GM23248 (cell line): Measurements from ENCODE around the gene ENPEP. TPM values are rescaled to one million over a fixed set of nuclear protein-coding genes. Genes with fewer than 3 reads are reported as not detected.

ENCODE experiments used
- DNase-seq: peaks from one replicate; pipeline ENCODE4 v3.0.0-alpha.2; 2015
- H2AFZ ChIP-seq: fragments of 200-600 bp; sonication (generic); 2 replicates; pipeline ENCODE4 v1.6.1; 2016; ENCODE audit warnings: antibody characterized with exemption
- H3F3A ChIP-seq: fragments of 200-600 bp; sonication (generic); 2 replicates; pipeline ENCODE4 v1.6.1; 2016; ENCODE audit warnings: mild to moderate bottlenecking, antibody characterized with exemption, mixed run types; ENCODE audit not compliant: insufficient read depth
- H3K27ac ChIP-seq: fragments of 200-600 bp; sonication (generic); 2 replicates; pipeline ENCODE4 v1.5.1; 2016; ENCODE audit warnings: mild to moderate bottlenecking
- H3K27me3 ChIP-seq: fragments of 200-600 bp; sonication (generic); replicated peaks from 2 replicates; pipeline ENCODE4 v1.6.1; 2016; ENCODE audit warnings: mild to moderate bottlenecking; ENCODE audit not compliant: insufficient read depth
- H3K36me3 ChIP-seq: fragments of 200-600 bp; sonication (generic); 2 replicates; pipeline ENCODE4 v1.6.1; 2016; ENCODE audit warnings: low read depth, mild to moderate bottlenecking
- H3K4me1 ChIP-seq: fragments of 200-600 bp; sonication (generic); 2 replicates; pipeline ENCODE4 v1.6.1; 2016; ENCODE audit warnings: mild to moderate bottlenecking; ENCODE audit not compliant: insufficient read depth
- H3K4me2 ChIP-seq: fragments of 200-600 bp; sonication (generic); one replicate; pipeline ENCODE4 v1.6.1; 2016; ENCODE audit warnings: mild to moderate bottlenecking; ENCODE audit not compliant: unreplicated experiment
- H3K4me3 ChIP-seq: fragments of 200-600 bp; sonication (generic); 2 replicates; pipeline ENCODE4 v1.5.1; 2016; ENCODE audit warnings: mild to moderate bottlenecking
- H3K79me2 ChIP-seq: fragments of 200-600 bp; sonication (generic); 2 replicates; pipeline ENCODE4 v1.6.1; 2016; ENCODE audit warnings: mild to moderate bottlenecking; ENCODE audit not compliant: insufficient read depth
- H3K9ac ChIP-seq: fragments of 200-600 bp; sonication (generic); 2 replicates; pipeline ENCODE4 v1.6.1; 2016; ENCODE audit warnings: mild to moderate bottlenecking
- H3K9me2 ChIP-seq: fragments of 200-600 bp; sonication (generic); 2 replicates; pipeline ENCODE4 v1.6.1; 2016; ENCODE audit warnings: mixed run types, mild to moderate bottlenecking, moderate library complexity; ENCODE audit not compliant: insufficient read depth
- H3K9me3 ChIP-seq: fragments of 200-600 bp; sonication (generic); one replicate; pipeline ENCODE4 v1.6.1; 2017; ENCODE audit warnings: low read depth
- H4K20me1 ChIP-seq: fragments of 200-600 bp; sonication (generic); 2 replicates; pipeline ENCODE4 v1.6.0; 2016; ENCODE audit not compliant: insufficient read depth
- EZH2 ChIP-seq: fragments of 200-600 bp; sonication (generic); IDR thresholded peaks from 2 replicates; pipeline ENCODE4 v1.6.1; 2018; ENCODE audit warnings: antibody characterized with exemption, mild to moderate bottlenecking; ENCODE audit not compliant: insufficient read depth, poor library complexity, severe bottlenecking
- EZH2phosphoT487 ChIP-seq: fragments of 200-600 bp; sonication (generic); IDR thresholded peaks from 2 replicates; pipeline ENCODE4 v1.6.1; 2018; ENCODE audit warnings: antibody characterized with exemption, moderate library complexity, mild to moderate bottlenecking, low read depth; ENCODE audit not compliant: insufficient read depth
- WGBS, 2 experiments: methylation state at CpG; one replicate each; pipeline ENCODE4 v1.1.6; 2015 to 2017; ENCODE audit warnings: low lambda C conversion rate in 2 of 2, low coverage in 1 of 2; ENCODE audit errors: missing lambda C conversion rate in 2 of 2; 5-methylcytosine and 5-hydroxymethylcytosine counted together
- in situ Hi-C: fragments of 300-500 bp; cut with MboI; formaldehyde crosslinking; loops from 2 replicates; pipeline ENCODE4 v1.15.0; 2020
- polyA plus RNA-seq: library from polyadenylated mRNA; unstranded; fragments of >200 nt; fragmentation: Nextera tagmentation; extraction: Ambion mirVana; gene quantifications from 2 replicates; pipeline ENCODE4 v1.2.1, GENCODE V29; 2016
- total RNA-seq: library from RNA; depleted of rRNA; stranded (reverse); fragments of >200 nt; shearing (Covaris generic); gene quantifications from 2 replicates; pipeline ENCODE4 v1.2.3, GENCODE V29; 2014

ENPEP gene
- total and polyA plus RNA-seq, 2 experiments from 2014 or later, result 0.11 TPM

DNA sequence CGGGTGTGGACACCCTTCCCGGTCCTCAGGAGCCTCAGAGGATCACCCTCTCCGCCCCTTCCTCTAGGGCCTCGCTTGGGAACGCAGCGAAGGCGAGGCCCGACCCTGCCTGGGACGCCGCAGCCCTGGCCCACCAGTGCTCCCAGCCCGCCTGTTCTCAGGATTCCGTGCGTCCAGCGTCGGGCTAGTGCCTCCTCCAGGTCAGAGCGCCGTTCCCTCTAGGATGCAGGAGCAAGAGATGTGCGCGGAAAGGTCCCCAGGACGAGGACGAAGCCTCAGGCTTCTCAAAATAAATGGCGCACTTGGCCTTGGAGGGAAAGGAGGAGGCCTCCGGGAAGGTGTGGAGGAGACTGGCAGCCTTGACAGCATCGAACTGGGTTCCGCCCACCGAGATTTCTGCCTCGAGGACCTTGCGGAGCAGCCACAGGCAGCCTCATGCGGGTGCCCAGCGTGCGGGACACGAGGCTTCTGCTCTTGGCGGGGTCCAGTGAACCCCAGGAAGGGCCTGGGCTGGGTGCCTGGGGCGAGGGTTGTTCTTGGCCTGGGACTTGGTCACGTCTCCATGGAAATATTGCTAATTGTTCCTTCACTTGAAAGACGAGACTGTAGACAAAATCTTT is 111.8 kb downstream of the ENPEP start:
- 93 to 97% methylated on average over 33 to 36 of the region's 36 CpGs for WGBS, 2 experiments
- no peak for TF ChIP-seq EZH2
- TF ChIP-seq EZH2phosphoT487, result no peak

DNA sequence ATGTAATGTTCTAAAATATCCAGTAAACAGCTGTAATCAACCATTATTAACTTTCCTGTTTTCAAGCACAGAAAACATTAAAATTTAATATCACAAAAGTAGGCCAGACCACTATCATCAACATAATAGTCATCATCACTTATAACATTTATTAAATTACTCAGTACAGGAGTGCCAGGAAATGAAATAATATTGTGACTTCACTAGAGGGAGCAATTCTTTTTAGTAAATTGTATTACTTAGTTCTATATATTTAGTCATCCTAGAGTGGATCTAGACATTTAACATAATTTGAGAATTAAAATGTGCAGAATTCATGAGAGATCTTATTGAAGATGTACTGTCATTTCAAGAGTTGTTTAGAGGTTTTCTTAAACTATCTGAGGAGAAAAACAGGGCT is 113.3 kb downstream of the ENPEP start:
- H3K27me3 ChIP-seq, result no peaks in the 10 kb centered on the region
- H3K9ac ChIP-seq, result no peak overlapping the region
- H3K4me2 ChIP-seq, result no peak overlapping the region
- H2AFZ ChIP-seq, result no peak overlapping the region
- no peaks in the 10 kb centered on the region for H3K9me2 ChIP-seq
- H3K27ac ChIP-seq, result no peak overlapping the region
- H3F3A ChIP-seq, result no peaks in the 10 kb centered on the region
- H3K79me2 ChIP-seq, result no peaks in the 10 kb centered on the region
- no peaks in the 10 kb centered on the region for H4K20me1 ChIP-seq
- no peaks in the 10 kb centered on the region for H3K9me3 ChIP-seq
- peak; percentile 62 for DNase-seq
- H3K36me3 ChIP-seq, result no peaks in the 10 kb centered on the region
- no peak overlapping the region for H3K4me3 ChIP-seq
- TF ChIP-seq EZH2, result no peak
- TF ChIP-seq EZH2phosphoT487, result no peak
- no peaks in the 10 kb centered on the region; the same call in 1 of the 2 replicates for H3K4me1 ChIP-seq
- in situ Hi-C loops, result loop anchor here (25.0 kb wide), 2 partner anchors 373 to 1023 kb away; no protein-coding TSS in a partner anchor

More for the DNA sequence above, 111.8 kb downstream of the ENPEP start:
- H2AFZ ChIP-seq, result no peak overlapping the region
- no peaks in the 10 kb centered on the region; the same call in 1 of the 2 replicates for H3K4me1 ChIP-seq
- H3F3A ChIP-seq, result no peaks in the 10 kb centered on the region
- DNase-seq, result no peak
- in situ Hi-C loops, result loop anchor here (25.0 kb wide), 2 partner anchors 375 to 1025 kb away; no protein-coding TSS in a partner anchor
- no peaks in the 10 kb centered on the region for H3K79me2 ChIP-seq
- no peaks in the 10 kb centered on the region for H3K36me3 ChIP-seq
- H3K27me3 ChIP-seq, result no peaks in the 10 kb centered on the region
- no peak overlapping the region for H3K27ac ChIP-seq
- H4K20me1 ChIP-seq, result no peaks in the 10 kb centered on the region
- no peak overlapping the region for H3K4me3 ChIP-seq
- no peaks in the 10 kb centered on the region for H3K9me3 ChIP-seq
- H3K4me2 ChIP-seq, result no peak overlapping the region
- no peaks in the 10 kb centered on the region for H3K9me2 ChIP-seq
- no peak overlapping the region for H3K9ac ChIP-seq

DNA sequence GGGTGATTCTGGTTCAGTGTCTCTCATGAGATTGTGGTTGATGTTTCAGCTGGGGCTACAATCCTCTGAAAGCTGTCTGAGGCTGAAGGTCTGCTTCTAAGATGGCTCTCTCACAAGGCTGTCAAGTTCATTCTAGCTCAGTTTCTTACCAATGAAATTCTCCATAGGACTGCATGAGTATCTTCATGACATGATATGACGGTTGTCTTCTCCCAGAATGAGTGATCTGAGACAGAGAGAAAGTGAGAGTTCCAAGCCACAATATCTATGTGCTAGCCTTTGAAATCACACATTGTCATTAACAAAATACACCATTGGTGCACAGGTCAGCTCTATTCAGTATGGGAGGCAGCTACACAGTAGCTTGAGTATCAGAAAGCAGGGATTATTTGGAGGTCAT is 119.6 kb downstream of the ENPEP start:
- WGBS, 2 experiments, result 70 to 83% methylated on average over 1 of the region's 1 CpG
- DNase-seq, result no peak
- in situ Hi-C loops, result loop anchor here (25.0 kb wide), 2 partner anchors 367 to 1017 kb away; no protein-coding TSS in a partner anchor

DNA sequence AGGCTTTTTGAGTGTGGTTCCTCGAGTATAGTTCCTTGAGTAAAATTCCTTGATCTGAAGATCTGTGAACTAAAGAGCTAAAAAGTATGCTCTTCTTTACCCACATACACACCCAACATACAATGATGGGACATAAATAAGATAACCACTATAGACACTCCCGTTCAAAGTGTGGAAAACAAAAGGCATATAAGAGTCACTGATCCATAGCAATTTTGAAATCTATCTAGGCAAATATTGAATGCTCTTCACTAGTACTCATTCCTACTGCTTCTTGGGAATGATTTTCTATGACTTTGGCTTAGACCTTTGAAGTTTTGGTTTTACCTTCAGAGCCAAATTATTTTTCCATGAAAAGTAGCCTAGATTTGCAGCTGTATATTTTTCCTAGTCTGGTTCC is 120.5 kb downstream of the ENPEP start:
- H3K4me2 ChIP-seq, result no peak overlapping the region
- H3K9me3 ChIP-seq, result no peaks in the 10 kb centered on the region
- H3K27ac ChIP-seq, result no peak overlapping the region
- H3K4me1 ChIP-seq, result no peaks in the 10 kb centered on the region
- 75 to 85% methylated on average over 2 of the region's 2 CpGs for WGBS, 2 experiments
- no peak overlapping the region for H2AFZ ChIP-seq
- no peaks in the 10 kb centered on the region for H4K20me1 ChIP-seq
- TF ChIP-seq EZH2phosphoT487, result no peak
- no peak for TF ChIP-seq EZH2
- H3K27me3 ChIP-seq, result no peaks in the 10 kb centered on the region
- in situ Hi-C loops, result loop anchor here (25.0 kb wide), 2 partner anchors 366 to 1016 kb away; no protein-coding TSS in a partner anchor
- no peaks in the 10 kb centered on the region for H3K36me3 ChIP-seq
- no peak for DNase-seq
- H3K9me2 ChIP-seq, result no peaks in the 10 kb centered on the region
- no peak overlapping the region for H3K9ac ChIP-seq
- H3K4me3 ChIP-seq, result no peak overlapping the region
- no peaks in the 10 kb centered on the region for H3F3A ChIP-seq
- H3K79me2 ChIP-seq, result no peaks in the 10 kb centered on the region

More for the DNA sequence above, 119.6 kb downstream of the ENPEP start:
- Histone ChIP-seq H3K27ac (no peak overlapping the region), H3K9me3 (no peaks in the 10 kb centered on the region), H3K4me2 (no peak overlapping the region), H3K79me2 (no peaks in the 10 kb centered on the region), H4K20me1 (no peaks in the 10 kb centered on the region), H3K9ac (no peak overlapping the region), H3K4me1 (no peaks in the 10 kb centered on the region), H3K9me2 (no peaks in the 10 kb centered on the region), H3K4me3 (no peak overlapping the region), H3F3A (no peaks in the 10 kb centered on the region), H3K36me3 (no peaks in the 10 kb centered on the region), H3K27me3 (no peaks in the 10 kb centered on the region), H2AFZ (no peak overlapping the region)
- TF ChIP-seq EZH2 (no peak), EZH2phosphoT487 (no peak)

DNA sequence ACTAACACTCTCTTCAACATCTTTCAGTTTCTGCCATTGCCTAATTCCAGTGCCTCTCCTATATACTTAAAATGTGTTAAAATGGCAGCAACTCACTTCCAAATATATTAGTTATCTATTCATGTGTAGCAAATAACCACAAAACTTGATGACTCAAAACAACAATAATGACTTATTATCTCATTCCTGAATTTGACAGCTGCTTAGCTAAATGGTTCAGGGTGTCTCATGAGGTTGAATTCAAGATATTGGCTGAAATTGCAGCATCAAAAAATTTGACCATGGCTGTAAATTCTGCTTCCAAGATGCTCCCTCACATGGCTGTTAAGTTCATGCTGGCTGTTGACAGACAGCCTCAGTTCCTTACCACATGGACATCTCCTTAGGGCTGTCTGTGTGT is 121.6 kb downstream of the ENPEP start:
- Histone ChIP-seq H3K27me3 (no peaks in the 10 kb centered on the region), H3K4me2 (no peak overlapping the region), H3K9ac (no peak overlapping the region), H3K36me3 (no peaks in the 10 kb centered on the region), H3K27ac (no peak overlapping the region), H2AFZ (no peak overlapping the region), H4K20me1 (no peaks in the 10 kb centered on the region), H3F3A (no peaks in the 10 kb centered on the region), H3K4me3 (no peak overlapping the region), H3K79me2 (no peaks in the 10 kb centered on the region), H3K4me1 (no peaks in the 10 kb centered on the region), H3K9me2 (no peaks in the 10 kb centered on the region), H3K9me3 (no peaks in the 10 kb centered on the region)
- DNase-seq, result no peak
- TF ChIP-seq EZH2phosphoT487 (no peak), EZH2 (no peak)
- in situ Hi-C loops, result loop anchor here (25.0 kb wide), 2 partner anchors 365 to 1015 kb away; no protein-coding TSS in a partner anchor
